Measurements from ENCODE around the gene TSPAN11. TPM values are rescaled to one million over a fixed set of nuclear protein-coding genes. Genes with fewer than 3 reads are reported as not detected.

The TSPAN11 gene
- total and polyA plus RNA-seq, 2 of the 8 experiments (the other 6 are each of a cell fraction or from before 2014, with no cell fraction given) = 3.9 to 8.2 TPM

- no peak overlapping the region for H3K56ac ChIP-seq (replicated peaks; ENCODE audit: insufficient read length, low read depth, low read length)
These were observed 24.0 kb upstream of the TSPAN11 start for GRCh38 chr12:30902596-30902995.

More at GRCh38 chr12:30902596-30902995, 24.0 kb upstream of the TSPAN11 start:
- H2BK15ac ChIP-seq (ENCODE audit: low read length) = no peak overlapping the region
- no peak overlapping the region for H4K8ac ChIP-seq (ENCODE audit: extremely low read depth, insufficient read depth, low read length)
- H3K4me1 ChIP-seq (replicated peaks in 1 of 4; ENCODE audit: control insufficient read depth in 3 of 4, insufficient read depth in 4 of 4, low read length in 3 of 4) = peaks cover 0 to 3% (median 0%) of the 10 kb centered on the region in 4 experiments; a peak in 2 of 7 replicates
- no peak overlapping the region for H3K4me3 ChIP-seq (ENCODE audit: extremely low read depth in 1 of 4, insufficient read depth in 2 of 4, low read depth in 3 of 4, low read length in 4 of 4)
- H3K9ac ChIP-seq (replicated peaks in 1 of 4; ENCODE audit: extremely low read depth in 1 of 4, low read depth in 3 of 4, low read length in 3 of 4) = no peak overlapping the region
- DNase-seq (ENCODE audit: low read depth in 1 of 2, low spot score in 2 of 2) = no peak
- ChIA-PET CTCF (ENCODE audit: partially characterized antibody) (interaction anchor here (0.6 kb wide), 1 partner anchor 8 kb away, joined by 3 read pairs; no protein-coding TSS in a partner anchor), POLR2A (ENCODE audit: partially characterized antibody) (no interaction called here)
- no peak overlapping the region for H3K4ac ChIP-seq (replicated peaks; ENCODE audit: insufficient read length, low read depth, low read length)
- H3K79me2 ChIP-seq (ENCODE audit: control insufficient read depth in 1 of 2, insufficient read depth in 2 of 2, low read length in 2 of 2) = no peaks in the 10 kb centered on the region
- no peaks in the 10 kb centered on the region for H3K9me3 ChIP-seq (ENCODE audit: insufficient read depth in 2 of 2, low read depth in 1 of 2, low read length in 1 of 2)
- no peak overlapping the region for H3K27ac ChIP-seq (ENCODE audit: low read depth, low read length)
- no peak for TF ChIP-seq SIRT6 (IDR thresholded peaks at IDR 0.05; ENCODE audit: low read length)
- H3K27me3 ChIP-seq (replicated peaks in 1 of 4; ENCODE audit: control insufficient read depth in 3 of 4, extremely low read depth in 1 of 4, insufficient read depth in 3 of 4, low read length in 3 of 4) = no peaks in the 10 kb centered on the region; a peak in 1 of 7 replicates
- no peak overlapping the region for H2BK12ac ChIP-seq (ENCODE audit: low read depth, low read length)
- H2BK20ac ChIP-seq (ENCODE audit: low read length) = no peak overlapping the region
- no peak overlapping the region for H3K14ac ChIP-seq (ENCODE audit: insufficient read length)
- no peak overlapping the region for H4K91ac ChIP-seq (replicated peaks; ENCODE audit: insufficient read length, low read length)
- no peak overlapping the region for H3K23ac ChIP-seq (ENCODE audit: insufficient read length)
- no peak overlapping the region for H2BK5ac ChIP-seq (ENCODE audit: low read depth, low read length)
- no peaks in the 10 kb centered on the region for H3K36me3 ChIP-seq (ENCODE audit: control insufficient read depth in 2 of 4, insufficient read depth in 4 of 4, low read length in 3 of 4)
- no peaks in the 10 kb centered on the region for H4K20me1 ChIP-seq (replicated peaks in 1 of 2; ENCODE audit: control insufficient read depth in 1 of 2, insufficient read depth in 2 of 2, low read length in 2 of 2)
- WGBS, 2 experiments (ENCODE audit: extremely low coverage in 1 of 2, insufficient coverage in 1 of 2, insufficient read length in 1 of 2, insufficient replicate concordance in 2 of 2, low coverage in 1 of 2, low lambda C conversion rate in 2 of 2, missing lambda C conversion rate in 1 of 2) = 82% methylated on average over 4 of the region's 4 CpGs; no CpG with 5 or more reads in 1 of the 2 experiments
- H3K18ac ChIP-seq (ENCODE audit: extremely low read depth, low read length) = no peak overlapping the region
- no peaks in the 10 kb centered on the region; the same call in 1 of the 2 replicates for H3K23me2 ChIP-seq (ENCODE audit: low read depth, low read length)
- H3K79me1 ChIP-seq (ENCODE audit: low read depth, low read length) = no peaks in the 10 kb centered on the region
- H2AK5ac ChIP-seq (ENCODE audit: low read depth, low read length) = no peak overlapping the region
- H2BK120ac ChIP-seq (replicated peaks; ENCODE audit: low read depth, low read length) = no peak overlapping the region
- H2AFZ ChIP-seq (ENCODE audit: low read length) = no peak overlapping the region
- FAIRE-seq = no peak
- no peak overlapping the region for H3K4me2 ChIP-seq (ENCODE audit: insufficient read depth in 1 of 2, low read depth in 2 of 2, low read length in 2 of 2)
- no peak overlapping the region for H4K5ac ChIP-seq (ENCODE audit: insufficient read length, low read depth, low read length)

Data from H1 (cell line).